Cardiac muscle cell (in vitro differentiated cells and primary cell): ENCODE results near the gene TMEM14B. TPM values are rescaled to one million over a fixed set of nuclear protein-coding genes. Genes with fewer than 3 reads are reported as not detected.
"Not testable (repeated sequence)": the region's sequence is repeated elsewhere in the genome, so short reads cannot be mapped to it uniquely, and the experiment has no call there.

Experiments
- DNase-seq, 2 donors: peaks; one replicate each; pipeline versions ENCODE4 v3.0.0 to v3.0.0-alpha.2; 2010 to 2017; ENCODE audit warnings: low read depth in 1 of 2, low spot score in 1 of 2
- H3K27ac ChIP-seq: fragments of 200-600 bp; sonication (generic); 2 replicates; pipeline ENCODE4 v1.5.1; 2016
- H3K27me3 ChIP-seq: fragments of 200-600 bp; sonication (generic); 2 replicates; pipeline ENCODE4 v1.6.0; 2016; ENCODE audit warnings: control low read depth
- H3K36me3 ChIP-seq: fragments of 200-600 bp; sonication (generic); 2 replicates; pipeline ENCODE4 v1.5.1; 2016; ENCODE audit warnings: control low read depth
- H3K4me1 ChIP-seq: fragments of 200-600 bp; sonication (generic); 2 replicates; pipeline ENCODE4 v1.8.1; 2017; ENCODE audit warnings: low read depth, mild to moderate bottlenecking, mixed run types
- H3K4me3 ChIP-seq: fragments of 200-600 bp; sonication (generic); 2 replicates; pipeline ENCODE4 v1.5.1; 2016; ENCODE audit warnings: mild to moderate bottlenecking
- H3K9me3 ChIP-seq: fragments of 200-600 bp; sonication (generic); 2 replicates; pipeline ENCODE4 v1.5.1; 2017; ENCODE audit warnings: low read depth, mild to moderate bottlenecking, control low read depth
- CTCF ChIP-seq: IDR thresholded peaks from 2 replicates; pipeline ENCODE4 v1.5.1; 2012; ENCODE audit warnings: low read depth, mild to moderate bottlenecking, low read length
- polyA plus RNA-seq: library from polyadenylated mRNA; unstranded; fragments of >200 nt; fragmentation: Nextera tagmentation; extraction: Ambion mirVana; gene quantifications from 2 replicates; pipeline ENCODE4 v1.2.1, GENCODE V29; 2016
- total RNA-seq: library from RNA; depleted of rRNA; stranded (reverse); fragments of >200 nt; gene quantifications from 2 replicates; pipeline ENCODE4 v1.2.3, GENCODE V29; 2016

TMEM14B gene
- total and polyA plus RNA-seq, 2 experiments from 2014 or later: 77.0 to 381 TPM

GRCh38 chr6:10749734-10750133 is 2.1 kb downstream of the TMEM14B start:
- Histone ChIP-seq H3K9me3 (no peaks in the 10 kb centered on the region), H3K36me3 (peaks cover 3% of the 10 kb centered on the region), H3K27me3 (no peaks in the 10 kb centered on the region), H3K4me1 (peaks cover 43% of the 10 kb centered on the region), H3K4me3 (peak overlapping the region; percentile 94), H3K27ac (peak overlapping the region; percentile 89)
- TF ChIP-seq CTCF: no peak
- DNase-seq: peak in 1 of 2 donors; percentile 51

GRCh38 chr6:10750568-10750967 is 3.0 kb downstream of the TMEM14B start:
- not testable (repeated sequence) for DNase-seq, H3K36me3 ChIP-seq, H3K27me3 ChIP-seq, H3K4me3 ChIP-seq, H3K9me3 ChIP-seq
- peak overlapping the region; percentile 89 for H3K27ac ChIP-seq
- peaks cover 43% of the 10 kb centered on the region for H3K4me1 ChIP-seq

- H3K27me3 ChIP-seq, DNase-seq, H3K4me3 ChIP-seq, H3K9me3 ChIP-seq: not testable (repeated sequence)
- Histone ChIP-seq H3K36me3 (peaks cover 11% of the 10 kb centered on the region), H3K4me1 (peaks cover 41% of the 10 kb centered on the region), H3K27ac (peak overlapping the region; percentile 89)
Observed at GRCh38 chr6:10751757-10752156, 4.2 kb downstream of the TMEM14B start.

- no peaks in the 10 kb centered on the region for H3K27me3 ChIP-seq
- TF ChIP-seq CTCF: no peak
- peak overlapping the region; percentile 16 for H3K27ac ChIP-seq
- H3K9me3 ChIP-seq: no peaks in the 10 kb centered on the region
- H3K4me3 ChIP-seq: no peak overlapping the region
- DNase-seq: no peak
- peaks cover 17% of the 10 kb centered on the region for H3K36me3 ChIP-seq
- H3K4me1 ChIP-seq: peaks cover 7% of the 10 kb centered on the region
Observed at GRCh38 chr6:10756085-10756484, 8.5 kb downstream of the TMEM14B start.

- TF ChIP-seq CTCF: peak; percentile 60
- no peaks in the 10 kb centered on the region for H3K27me3 ChIP-seq
- peaks cover 16% of the 10 kb centered on the region for H3K36me3 ChIP-seq
- H3K27ac ChIP-seq: peak overlapping the region; percentile 50
- no peaks in the 10 kb centered on the region for H3K9me3 ChIP-seq
- H3K4me3 ChIP-seq: no peak overlapping the region
- H3K4me1 ChIP-seq: no peaks in the 10 kb centered on the region
- DNase-seq: peak; percentile 40 to 89
Observed at GRCh38 chr6:10759312-10759839, 11.8 kb downstream of the TMEM14B start.

- Histone ChIP-seq H3K9me3 (no peaks in the 10 kb centered on the region), H3K36me3 (peaks cover 16% of the 10 kb centered on the region), H3K4me3 (no peak overlapping the region), H3K27ac (peak overlapping the region; percentile 50), H3K4me1 (no peaks in the 10 kb centered on the region), H3K27me3 (no peaks in the 10 kb centered on the region)
- DNase-seq: peak in 1 of 2 donors; percentile 25
- no peak for TF ChIP-seq CTCF
Observed at GRCh38 chr6:10759884-10760329, 12.3 kb downstream of the TMEM14B start.
